Raji (cell line): ENCODE data around the gene KRT27.

Experiments
- POLR2A ChIP-seq: IDR thresholded peaks from 2 replicates; pipeline ENCODE4 v1.6.1; 2011; ENCODE audit warnings: low read depth, low read length, control low read depth; ENCODE audit not compliant: insufficient read depth

Gene KRT27

GRCh38 chr17:40791111-40791510, 8.8 kb upstream of the KRT27 start:
- no peak for TF ChIP-seq POLR2A

DNA sequence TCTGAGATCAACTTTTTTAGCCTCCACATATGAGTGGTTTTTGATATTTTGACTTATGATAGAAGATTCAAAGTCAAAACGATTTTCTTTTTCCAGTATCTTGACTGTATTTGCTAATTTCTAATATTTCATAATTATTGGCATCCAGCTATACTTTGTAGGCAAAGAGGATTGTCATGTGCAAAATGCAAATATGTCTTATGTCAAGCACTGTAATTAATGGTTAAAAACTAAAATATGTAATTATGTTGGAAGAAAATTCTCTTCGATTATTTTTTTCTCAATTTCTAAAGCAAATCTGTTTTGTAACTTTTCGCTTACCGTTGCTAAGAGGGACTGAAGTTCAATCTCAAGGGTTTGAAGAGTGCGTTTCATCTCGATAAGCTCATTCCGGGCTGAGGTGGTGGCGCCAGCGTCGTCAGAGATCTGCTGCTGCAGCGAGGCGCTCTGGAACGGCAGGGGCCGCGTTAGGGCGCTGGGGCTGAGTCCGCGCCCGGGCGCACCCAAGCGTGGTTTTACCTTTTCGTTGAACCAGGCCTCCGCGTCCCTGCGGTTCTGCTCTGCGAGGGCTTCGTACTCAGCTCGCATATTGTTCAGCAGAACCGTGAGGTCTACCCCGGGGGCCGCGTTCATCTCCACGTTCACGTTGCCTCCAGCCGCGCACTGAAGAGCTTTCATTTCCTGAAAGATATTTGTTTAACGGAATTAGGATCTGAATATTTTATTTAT, 3.0 kb downstream of the KRT27 start:
- no peak for TF ChIP-seq POLR2A

- TF ChIP-seq POLR2A, result no peak
Measured at GRCh38 chr17:40778461-40778860, 3.9 kb downstream of the KRT27 start.

DNA sequence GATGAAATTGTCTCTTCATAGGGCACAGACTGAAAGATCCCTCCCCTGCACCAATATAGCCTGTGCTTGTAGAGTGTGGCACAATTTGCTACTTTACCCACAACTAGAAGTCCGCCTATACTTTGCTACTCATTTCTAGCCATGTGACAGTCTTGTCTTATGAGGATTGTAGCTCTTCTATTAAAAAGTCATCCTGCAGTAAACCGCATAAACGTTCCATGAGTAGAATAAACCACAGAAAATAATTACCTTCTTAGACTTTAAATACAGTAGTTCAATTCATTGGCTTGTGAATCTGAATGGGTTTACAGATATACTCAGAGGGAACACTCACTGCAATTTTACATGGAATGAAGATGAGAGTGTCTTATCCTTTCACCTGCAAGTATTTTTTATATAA, 4.4 kb downstream of the KRT27 start:
- TF ChIP-seq POLR2A, result no peak

GRCh38 chr17:40777459-40777858, 4.9 kb downstream of the KRT27 start:
- no peak for TF ChIP-seq POLR2A

GRCh38 chr17:40775945-40776344, 6.4 kb downstream of the KRT27 start:
- TF ChIP-seq POLR2A, result no peak

- TF ChIP-seq POLR2A, result no peak
Measured at GRCh38 chr17:40772101-40772500, 10.2 kb downstream of the KRT27 start, which contains the start of gene KRT26. TSS of gene KRT26 (minus strand) at chr17:40772201. CDS start at chr17:40772113, 88 bp downstream.

GRCh38 chr17:40765657-40766056, 16.7 kb downstream of the KRT27 start:
- no peak for TF ChIP-seq POLR2A

GRCh38 chr17:40763752-40764151, 18.6 kb downstream of the KRT27 start:
- TF ChIP-seq POLR2A, result no peak

GRCh38 chr17:40760105-40761016, 22.0 kb downstream of the KRT27 start:
- no peak for TF ChIP-seq POLR2A

DNA sequence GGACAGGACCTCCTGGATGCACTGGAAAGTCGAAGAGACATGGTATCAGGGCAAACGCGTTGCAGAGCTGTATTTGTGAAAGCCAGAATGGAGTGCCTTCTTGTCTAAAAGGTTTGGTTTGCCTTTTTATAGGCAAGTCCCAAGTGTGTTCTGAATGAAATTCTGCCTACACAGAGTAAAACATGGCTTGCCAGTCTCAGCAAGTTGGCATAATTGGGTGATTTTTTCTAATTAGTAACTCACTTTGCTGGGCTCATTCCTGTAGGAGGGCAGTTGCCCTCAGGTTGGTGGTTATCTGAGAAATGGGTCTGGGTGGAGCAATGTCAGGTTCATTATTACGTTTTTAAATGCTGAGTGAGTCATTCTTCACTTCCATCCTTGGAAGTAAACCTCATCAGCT, 27.1 kb downstream of the KRT27 start, which contains the start of gene KRT25:
KRT25 (minus strand) TSS at position 101 of the 400 bp plus-strand sequence; CDS start at position 41, 60 bp downstream.
- TF ChIP-seq POLR2A, result no peak

DNA sequence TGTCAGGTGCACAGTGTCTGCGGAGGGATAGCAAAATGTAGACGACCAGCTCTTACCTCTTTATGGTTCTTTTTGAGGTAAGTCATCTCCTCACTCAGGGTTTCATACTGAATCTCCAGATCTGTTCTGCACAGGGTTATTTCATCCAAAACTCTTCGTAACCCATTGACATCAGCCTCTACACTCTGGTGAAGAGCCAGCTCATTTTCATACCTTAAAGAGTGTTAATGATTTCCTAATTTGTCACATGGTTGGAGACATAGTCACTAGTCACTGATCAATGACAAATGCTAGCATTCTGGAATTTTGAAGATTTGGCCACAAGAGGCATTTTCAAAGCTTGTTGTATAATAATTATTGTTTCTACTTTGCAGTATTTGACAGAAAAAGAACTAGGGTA, 28.5 kb downstream of the KRT27 start:
- TF ChIP-seq POLR2A, result no peak

- no peak for TF ChIP-seq POLR2A
Measured at GRCh38 chr17:40751065-40751464, 31.3 kb downstream of the KRT27 start.

GRCh38 chr17:40750391-40750790, 32.0 kb downstream of the KRT27 start:
- TF ChIP-seq POLR2A, result no peak

- no peak for TF ChIP-seq POLR2A
Measured at GRCh38 chr17:40738553-40738952, 43.8 kb downstream of the KRT27 start.

GRCh38 chr17:40735016-40735415, 47.3 kb downstream of the KRT27 start:
- TF ChIP-seq POLR2A, result no peak
